ENCODE measurements around the gene TSPAN17. TPM values are rescaled to one million over a fixed set of nuclear protein-coding genes. Genes with fewer than 3 reads are reported as not detected.
A peak's percentile ranks its signal among the peaks of the same experiment; 100 is the strongest.

Gene TSPAN17
- total RNA-seq, 1 donor from 2014 or later: 57.5 TPM

DNA sequence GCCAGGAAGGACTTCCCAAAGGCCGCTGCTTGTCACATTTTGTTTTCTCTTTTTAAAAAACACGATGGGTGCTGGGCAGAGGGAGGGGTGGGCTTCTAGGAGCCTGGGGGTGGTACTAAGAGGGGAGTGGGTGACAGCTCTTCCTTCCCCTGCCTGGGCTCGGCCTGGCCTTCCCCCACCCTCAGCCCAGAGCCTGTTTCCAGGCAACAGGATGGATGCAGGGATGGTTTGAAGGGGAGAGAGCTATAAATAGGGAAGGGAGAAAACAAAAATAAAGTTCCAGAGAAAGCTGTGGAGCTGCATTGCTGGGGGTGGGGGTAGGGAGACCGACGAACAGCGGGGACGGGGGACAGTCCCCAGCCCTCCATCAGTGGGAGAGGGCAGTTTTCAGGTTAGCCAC is 30.8 kb upstream of the TSPAN17 start:
- no peak overlapping the region for H3K27ac Mint-ChIP-seq (ENCODE audit: unreplicated experiment)
- DNase-seq (ENCODE audit: low spot score): no peak
- H3K36me3 Mint-ChIP-seq (ENCODE audit: low read depth, unreplicated experiment): no peaks in the 10 kb centered on the region
- H3K4me1 Mint-ChIP-seq (ENCODE audit: unreplicated experiment): peaks cover 12% of the 10 kb centered on the region
- peaks cover 22% of the 10 kb centered on the region for H3K27me3 Mint-ChIP-seq (ENCODE audit: unreplicated experiment)
- H3K4me3 Mint-ChIP-seq (ENCODE audit: unreplicated experiment): no peak overlapping the region
- H3K9me3 Mint-ChIP-seq (ENCODE audit: unreplicated experiment): no peaks in the 10 kb centered on the region
- TF ChIP-seq CTCF (IDR thresholded peaks at IDR 0.05; ENCODE audit: unreplicated experiment): no peak

GRCh38 chr5:176618783-176619182 is 28.5 kb upstream of the TSPAN17 start:
- Mint-ChIP-seq H3K9me3 (ENCODE audit: unreplicated experiment) (no peaks in the 10 kb centered on the region), H3K36me3 (ENCODE audit: low read depth, unreplicated experiment) (no peaks in the 10 kb centered on the region), H3K4me1 (ENCODE audit: unreplicated experiment) (no peaks in the 10 kb centered on the region), H3K4me3 (ENCODE audit: unreplicated experiment) (no peak overlapping the region), H3K27me3 (ENCODE audit: unreplicated experiment) (peaks cover 18% of the 10 kb centered on the region), H3K27ac (ENCODE audit: unreplicated experiment) (no peak overlapping the region)
- DNase-seq (ENCODE audit: low spot score): no peak
- no peak for TF ChIP-seq CTCF (IDR thresholded peaks at IDR 0.05; ENCODE audit: unreplicated experiment)

GRCh38 chr5:176619203-176619568 is 28.1 kb upstream of the TSPAN17 start:
- no peak overlapping the region for H3K4me3 Mint-ChIP-seq (ENCODE audit: unreplicated experiment)
- TF ChIP-seq CTCF (IDR thresholded peaks at IDR 0.05; ENCODE audit: unreplicated experiment): no peak
- no peaks in the 10 kb centered on the region for H3K9me3 Mint-ChIP-seq (ENCODE audit: unreplicated experiment)
- no peaks in the 10 kb centered on the region for H3K36me3 Mint-ChIP-seq (ENCODE audit: low read depth, unreplicated experiment)
- H3K27ac Mint-ChIP-seq (ENCODE audit: unreplicated experiment): no peak overlapping the region
- H3K27me3 Mint-ChIP-seq (ENCODE audit: unreplicated experiment): peaks cover 19% of the 10 kb centered on the region
- peak; percentile 77 for DNase-seq (ENCODE audit: low spot score)
- H3K4me1 Mint-ChIP-seq (ENCODE audit: unreplicated experiment): no peaks in the 10 kb centered on the region

DNA sequence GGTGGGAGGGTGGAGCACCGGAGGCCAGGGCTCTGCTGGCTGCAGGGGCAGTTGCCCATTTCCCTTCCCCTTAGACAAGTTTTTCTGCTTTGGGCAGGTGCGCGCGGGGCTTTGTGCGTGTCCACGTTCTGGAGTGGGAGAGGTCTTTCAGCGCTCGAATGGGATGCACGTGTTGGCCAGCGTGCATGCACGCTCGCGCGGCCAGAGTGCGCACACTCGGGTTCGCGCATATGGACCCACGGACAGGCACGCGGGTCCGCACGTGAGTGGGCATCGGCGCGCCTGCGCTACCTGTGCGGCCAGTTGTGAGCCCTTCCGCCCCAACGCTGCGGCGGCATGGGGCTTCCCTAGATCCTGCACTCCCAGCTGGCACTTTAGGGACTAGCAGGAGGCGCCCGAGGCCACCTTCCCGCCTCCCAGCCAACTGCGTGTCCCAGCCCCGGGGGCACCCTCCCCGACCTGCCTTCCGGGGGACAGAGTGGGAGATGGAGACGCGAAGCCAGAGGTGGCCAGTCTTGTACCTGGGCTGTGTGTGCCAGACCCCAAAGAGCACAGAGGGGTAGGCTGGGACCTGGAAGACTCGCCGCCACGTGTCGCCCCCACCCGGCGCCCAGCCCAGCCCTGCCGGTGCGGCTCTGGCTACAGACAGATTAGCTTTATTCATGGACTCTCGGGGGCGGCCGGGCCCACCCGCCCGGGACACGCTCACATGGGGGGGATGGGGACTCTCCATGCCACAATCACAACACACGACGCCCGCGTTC is 27.5 kb upstream of the TSPAN17 start:
- Mint-ChIP-seq H3K36me3 (ENCODE audit: low read depth, unreplicated experiment) (no peaks in the 10 kb centered on the region), H3K9me3 (ENCODE audit: unreplicated experiment) (no peaks in the 10 kb centered on the region), H3K4me3 (ENCODE audit: unreplicated experiment) (no peak overlapping the region), H3K27ac (ENCODE audit: unreplicated experiment) (no peak overlapping the region), H3K27me3 (ENCODE audit: unreplicated experiment) (peaks cover 20% of the 10 kb centered on the region), H3K4me1 (ENCODE audit: unreplicated experiment) (no peaks in the 10 kb centered on the region)
- no peak for TF ChIP-seq CTCF (IDR thresholded peaks at IDR 0.05; ENCODE audit: unreplicated experiment)
- no peak for DNase-seq (ENCODE audit: low spot score)

GRCh38 chr5:176620333-176620981 is 26.8 kb upstream of the TSPAN17 start:
- no peak overlapping the region for H3K4me3 Mint-ChIP-seq (ENCODE audit: unreplicated experiment)
- H3K27ac Mint-ChIP-seq (ENCODE audit: unreplicated experiment): no peak overlapping the region
- H3K9me3 Mint-ChIP-seq (ENCODE audit: unreplicated experiment): no peaks in the 10 kb centered on the region
- DNase-seq (ENCODE audit: low spot score): no peak
- H3K27me3 Mint-ChIP-seq (ENCODE audit: unreplicated experiment): peaks cover 20% of the 10 kb centered on the region
- TF ChIP-seq CTCF (IDR thresholded peaks at IDR 0.05; ENCODE audit: unreplicated experiment): no peak
- H3K36me3 Mint-ChIP-seq (ENCODE audit: low read depth, unreplicated experiment): no peaks in the 10 kb centered on the region
- H3K4me1 Mint-ChIP-seq (ENCODE audit: unreplicated experiment): no peaks in the 10 kb centered on the region

Data from endothelial cell (in vitro differentiated cells).